GM10847 (cell line): ENCODE measurements around the gene SARS1.

Experiments used
- POLR2A ChIP-seq: IDR thresholded peaks from 2 replicates; pipeline ENCODE4 v1.6.1; 2011; ENCODE audit not compliant: insufficient read length; ENCODE audit errors: extremely low read depth

Gene SARS1

DNA sequence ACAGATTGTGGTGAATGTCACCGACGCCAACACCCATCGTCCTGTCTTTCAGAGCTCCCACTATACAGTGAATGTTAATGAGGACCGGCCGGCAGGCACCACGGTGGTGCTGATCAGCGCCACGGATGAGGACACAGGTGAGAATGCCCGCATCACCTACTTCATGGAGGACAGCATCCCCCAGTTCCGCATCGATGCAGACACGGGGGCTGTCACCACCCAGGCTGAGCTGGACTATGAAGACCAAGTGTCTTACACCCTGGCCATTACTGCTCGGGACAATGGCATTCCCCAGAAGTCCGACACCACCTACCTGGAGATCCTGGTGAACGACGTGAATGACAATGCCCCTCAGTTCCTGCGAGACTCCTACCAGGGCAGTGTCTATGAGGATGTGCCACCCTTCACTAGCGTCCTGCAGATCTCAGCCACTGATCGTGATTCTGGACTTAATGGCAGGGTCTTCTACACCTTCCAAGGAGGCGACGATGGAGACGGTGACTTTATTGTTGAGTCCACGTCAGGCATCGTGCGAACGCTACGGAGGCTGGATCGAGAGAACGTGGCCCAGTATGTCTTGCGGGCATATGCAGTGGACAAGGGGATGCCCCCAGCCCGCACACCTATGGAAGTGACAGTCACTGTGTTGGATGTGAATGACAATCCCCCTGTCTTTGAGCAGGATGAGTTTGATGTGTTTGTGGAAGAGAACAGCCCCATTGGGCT is 38.6 kb downstream of the SARS1 start:
- TF ChIP-seq POLR2A, result no peak

- no peak for TF ChIP-seq POLR2A
These were observed 39.4 kb downstream of the SARS1 start for GRCh38 chr1:109252893-109253802.

GRCh38 chr1:109253803-109254620 is 40.3 kb downstream of the SARS1 start:
- TF ChIP-seq POLR2A, result no peak

- TF ChIP-seq POLR2A, result no peak
These were observed 40.9 kb downstream of the SARS1 start for GRCh38 chr1:109254621-109255096.

- no peak for TF ChIP-seq POLR2A
These were observed 41.5 kb downstream of the SARS1 start for GRCh38 chr1:109255097-109255651.

DNA sequence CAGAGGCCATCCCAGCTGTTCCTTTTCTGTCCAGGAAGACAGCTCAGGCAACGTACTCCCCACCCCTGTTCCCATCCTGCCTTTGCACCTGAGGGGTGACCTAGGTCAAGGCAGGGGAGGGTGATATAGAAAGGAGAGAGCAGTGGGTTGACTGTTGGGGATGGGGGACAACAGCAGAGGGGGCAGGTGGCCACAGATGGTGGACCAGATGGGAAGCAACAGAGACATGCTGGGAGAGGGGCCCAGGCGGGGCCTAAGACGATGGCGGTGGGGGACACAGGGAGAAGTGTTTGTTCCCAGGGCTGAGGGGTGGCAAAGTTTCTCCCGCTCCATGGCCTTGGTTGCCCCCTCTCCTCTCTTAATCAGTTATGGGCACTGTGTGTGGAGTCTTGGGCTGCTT is 42.0 kb downstream of the SARS1 start:
- no peak for TF ChIP-seq POLR2A

GRCh38 chr1:109256085-109256484 is 42.4 kb downstream of the SARS1 start:
- TF ChIP-seq POLR2A, result no peak

- no peak for TF ChIP-seq POLR2A
These were observed 43.4 kb downstream of the SARS1 start for GRCh38 chr1:109256971-109257681.

GRCh38 chr1:109257682-109258421 is 44.1 kb downstream of the SARS1 start:
- TF ChIP-seq POLR2A, result no peak

GRCh38 chr1:109258481-109259466 is 45.1 kb downstream of the SARS1 start:
- no peak for TF ChIP-seq POLR2A

GRCh38 chr1:109259674-109260557 is 46.2 kb downstream of the SARS1 start:
- TF ChIP-seq POLR2A, result no peak

DNA sequence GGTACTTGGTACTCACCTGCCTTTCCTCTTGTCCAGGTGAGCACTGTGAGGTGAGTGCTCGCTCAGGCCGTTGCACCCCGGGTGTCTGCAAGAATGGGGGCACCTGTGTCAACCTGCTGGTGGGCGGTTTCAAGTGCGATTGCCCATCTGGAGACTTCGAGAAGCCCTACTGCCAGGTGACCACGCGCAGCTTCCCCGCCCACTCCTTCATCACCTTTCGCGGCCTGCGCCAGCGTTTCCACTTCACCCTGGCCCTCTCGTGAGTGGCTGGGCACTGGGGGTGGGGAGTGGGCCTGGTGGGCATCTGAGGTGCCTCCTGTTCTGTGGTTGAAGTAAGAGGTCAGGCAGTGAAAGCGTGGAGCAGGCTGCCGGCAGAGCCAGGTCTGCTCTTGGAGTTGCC is 47.3 kb downstream of the SARS1 start:
- TF ChIP-seq POLR2A, result no peak
